Skin of body (tissue), 2 donors: ENCODE results near the gene PLEKHH1. TPM values are rescaled to one million over a fixed set of nuclear protein-coding genes. Genes with fewer than 3 reads are reported as not detected.
"Not testable (repeated sequence)": the region's sequence is repeated elsewhere in the genome, so short reads cannot be mapped to it uniquely, and the experiment has no call there.

Experiments used
- DNase-seq: peaks from one replicate; lab custom pipeline; 2025; lab: John Stamatoyannopoulos, UW
- total RNA-seq: library from RNA; depleted of rRNA; stranded (reverse); fragments of >200 nt; gene quantifications from one replicate; pipeline ENCODE4 v1.2.3, GENCODE V29; 2014

PLEKHH1 gene
- total RNA-seq, 1 donor from 2014 or later = 8.7 TPM

GRCh38 chr14:67579636-67580035 is 46.5 kb downstream of the PLEKHH1 start:
- DNase-seq = no peak

- no peak for DNase-seq
These were observed 47.5 kb downstream of the PLEKHH1 start for GRCh38 chr14:67580336-67581171.

- no peak for DNase-seq
These were observed 48.6 kb downstream of the PLEKHH1 start for GRCh38 chr14:67581643-67582042.

- no peak for DNase-seq
These were observed 49.0 kb downstream of the PLEKHH1 start for GRCh38 chr14:67582061-67582460.

- DNase-seq = peak; percentile 4
These were observed 50.9 kb downstream of the PLEKHH1 start for GRCh38 chr14:67583711-67584644.

GRCh38 chr14:67584978-67585377 is 51.9 kb downstream of the PLEKHH1 start:
- no peak for DNase-seq

- DNase-seq = no peak
These were observed 53.3 kb downstream of the PLEKHH1 start for GRCh38 chr14:67586369-67586768.

GRCh38 chr14:67589204-67589770 is 56.2 kb downstream of the PLEKHH1 start:
- DNase-seq = no peak

- DNase-seq = not testable (repeated sequence)
These were observed 60.6 kb downstream of the PLEKHH1 start for GRCh38 chr14:67593650-67594049.

- no peak for DNase-seq
These were observed 62.3 kb downstream of the PLEKHH1 start for GRCh38 chr14:67595392-67595791.

- DNase-seq = peak; percentile 79
These were observed 66.8 kb downstream of the PLEKHH1 start, which contains the start of gene PIGH for GRCh38 chr14:67599698-67600561. Gene PIGH (minus strand): TSS chr14:67600268. CDS start chr14:67600203, 65 bp downstream.

- not testable (repeated sequence) for DNase-seq
These were observed 67.5 kb downstream of the PLEKHH1 start for GRCh38 chr14:67600562-67600974.

- no peak for DNase-seq
These were observed 69.0 kb downstream of the PLEKHH1 start for GRCh38 chr14:67602076-67602475.

GRCh38 chr14:67602995-67603545 is 70.0 kb downstream of the PLEKHH1 start:
- no peak for DNase-seq

- DNase-seq = no peak
These were observed 74.6 kb downstream of the PLEKHH1 start for GRCh38 chr14:67607646-67608045.

GRCh38 chr14:67609642-67610310 is 76.7 kb downstream of the PLEKHH1 start:
- DNase-seq = no peak

GRCh38 chr14:67610491-67610890 is 77.4 kb downstream of the PLEKHH1 start:
- no peak for DNase-seq

- peak; percentile 83 for DNase-seq
These were observed 85.5 kb downstream of the PLEKHH1 start for GRCh38 chr14:67618617-67619063.

- peak; percentile 46 for DNase-seq
These were observed 86.5 kb downstream of the PLEKHH1 start, which contains the start of gene ARG2 for GRCh38 chr14:67619446-67620216. Gene ARG2 (plus strand): TSS chr14:67619920. CDS start chr14:67619978, 58 bp downstream.
